ENCODE results near the gene TTC13.

TTC13 gene

DNA sequence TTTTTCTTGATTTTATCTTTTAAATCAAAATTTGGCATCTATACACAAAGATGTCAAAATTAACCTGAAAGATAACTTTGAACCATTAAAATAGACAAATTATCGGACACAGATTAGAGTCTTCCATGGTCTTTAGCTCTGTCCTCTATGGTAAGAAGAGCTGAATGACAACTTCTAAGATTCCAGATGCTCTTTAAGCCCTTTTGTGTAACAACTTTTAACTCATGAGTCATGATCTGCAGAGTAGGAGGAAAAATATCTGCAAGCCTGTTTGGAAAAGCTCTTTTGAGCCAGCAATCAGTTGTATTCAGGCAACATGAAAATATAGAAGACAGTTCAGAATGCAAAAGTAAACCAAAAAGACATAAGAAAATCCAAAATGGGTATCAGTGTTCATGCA is 37.8 kb downstream of the TTC13 start:
- no peak for DNase-seq

DNA sequence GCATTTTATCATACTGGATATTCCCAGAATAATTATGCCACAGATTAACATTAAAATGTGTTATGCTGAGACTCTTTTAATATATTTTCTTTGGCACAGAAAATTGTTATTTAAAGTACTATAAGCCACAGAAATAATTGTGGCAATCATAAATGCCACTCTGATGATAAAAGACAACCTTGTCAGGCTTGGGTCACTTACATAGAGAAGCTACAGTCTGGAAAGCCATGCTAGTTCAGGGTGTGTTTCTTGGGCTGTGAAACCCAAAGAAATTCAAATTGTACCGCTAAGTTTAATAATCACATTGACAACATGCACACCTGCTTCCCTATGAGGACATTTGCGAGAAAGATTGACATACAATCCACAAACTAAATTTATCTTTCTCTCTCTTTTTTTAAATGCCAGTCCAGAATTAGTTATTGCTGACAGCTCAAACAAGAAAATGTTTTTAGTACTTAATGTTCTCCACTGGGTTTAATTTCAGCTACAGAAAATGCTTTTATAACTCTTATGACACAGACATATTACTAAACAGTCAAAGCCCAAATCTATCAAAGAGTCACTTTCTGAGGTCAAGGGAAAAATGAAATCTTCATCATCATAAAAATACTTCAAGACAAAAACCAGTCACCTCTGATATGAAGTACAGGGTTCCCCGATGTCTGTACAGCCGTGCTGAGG is 38.7 kb downstream of the TTC13 start:
- no peak for DNase-seq

- DNase-seq, result no peak
Measured at GRCh38 chr1:230938924-230939368, 39.7 kb downstream of the TTC13 start.

DNA sequence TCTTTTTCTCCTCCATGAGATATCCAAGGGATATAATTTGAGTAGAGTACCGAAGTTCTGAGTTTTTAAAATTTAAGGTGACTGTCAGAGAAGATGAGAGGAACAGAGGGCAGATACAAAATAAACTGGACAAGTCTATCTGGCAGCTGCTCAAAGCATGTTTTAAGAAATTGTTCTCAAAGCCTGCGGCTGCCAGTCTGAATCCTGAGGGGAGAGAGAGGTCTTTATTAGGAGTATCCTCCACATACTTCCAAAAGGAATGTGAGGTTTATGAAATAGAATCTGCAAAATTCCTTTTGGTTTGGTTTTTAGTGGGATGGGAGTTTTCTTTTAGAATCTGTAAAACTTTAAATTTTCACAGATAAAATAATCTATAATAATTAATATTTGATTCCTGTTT is 41.3 kb downstream of the TTC13 start:
- no peak for DNase-seq

DNA sequence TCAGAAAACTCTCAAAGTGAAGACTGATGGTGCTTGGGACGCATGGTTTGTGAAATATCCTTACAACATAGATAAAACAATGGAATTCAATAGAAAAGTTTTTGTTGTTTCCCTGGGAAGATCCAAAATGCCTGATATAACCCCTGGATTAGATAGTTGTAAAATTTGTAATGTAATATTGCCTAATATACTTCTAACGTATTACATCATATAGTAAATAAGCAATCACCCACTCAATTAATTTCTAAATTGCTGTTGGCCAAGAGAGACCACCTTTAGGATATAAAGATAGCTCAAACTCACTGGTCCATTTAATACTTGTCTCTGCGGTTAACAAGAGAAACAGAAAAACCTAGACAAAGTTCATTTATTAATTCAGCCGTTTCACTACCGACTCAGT is 42.2 kb downstream of the TTC13 start:
- no peak for DNase-seq

DNA sequence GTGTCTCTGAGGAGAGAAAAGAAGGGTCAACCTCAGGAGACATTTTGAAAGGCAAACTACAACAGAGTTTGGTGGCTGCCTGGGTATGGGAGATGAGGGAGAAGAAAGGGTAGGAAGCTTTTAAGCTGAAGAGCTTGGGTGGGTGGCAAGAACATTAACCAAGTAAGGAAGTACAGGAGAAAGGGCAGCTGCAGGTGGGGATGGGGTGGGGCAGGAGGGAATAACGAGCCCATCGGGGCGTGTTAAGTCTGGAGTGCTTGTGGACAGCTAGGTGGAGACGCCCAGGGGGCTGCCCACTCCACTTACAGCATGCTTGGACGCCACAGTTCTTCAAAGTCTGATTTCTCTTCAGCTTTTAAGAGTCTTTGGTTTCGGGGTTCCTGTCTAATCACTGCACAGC is 42.8 kb downstream of the TTC13 start:
- no peak for DNase-seq

DNA sequence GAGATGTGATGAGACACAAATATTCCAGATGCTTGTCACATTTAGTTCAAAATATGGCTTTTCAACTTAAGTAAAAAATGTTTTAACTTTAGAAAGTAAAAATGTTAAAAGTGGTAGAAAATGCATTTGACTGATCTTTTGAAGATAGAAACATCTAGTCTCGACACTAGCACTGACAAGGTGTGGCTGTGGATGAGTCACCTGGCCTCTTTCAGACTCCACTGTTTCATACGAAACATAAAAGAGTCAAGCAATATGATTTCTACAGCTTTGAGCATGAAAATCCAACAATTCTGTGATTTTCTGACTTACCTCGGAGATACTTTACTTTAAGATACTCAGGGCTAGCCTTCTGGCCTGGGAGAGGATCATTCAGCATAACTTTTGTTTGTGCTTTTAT is 47.7 kb downstream of the TTC13 start:
- no peak for DNase-seq

- DNase-seq, result no peak
Measured at GRCh38 chr1:230926182-230926581, 52.5 kb downstream of the TTC13 start.

- no peak for DNase-seq
Measured at GRCh38 chr1:230925608-230926007, 53.1 kb downstream of the TTC13 start.

- no peak for DNase-seq
Measured at GRCh38 chr1:230923176-230923575, 55.5 kb downstream of the TTC13 start.

DNA sequence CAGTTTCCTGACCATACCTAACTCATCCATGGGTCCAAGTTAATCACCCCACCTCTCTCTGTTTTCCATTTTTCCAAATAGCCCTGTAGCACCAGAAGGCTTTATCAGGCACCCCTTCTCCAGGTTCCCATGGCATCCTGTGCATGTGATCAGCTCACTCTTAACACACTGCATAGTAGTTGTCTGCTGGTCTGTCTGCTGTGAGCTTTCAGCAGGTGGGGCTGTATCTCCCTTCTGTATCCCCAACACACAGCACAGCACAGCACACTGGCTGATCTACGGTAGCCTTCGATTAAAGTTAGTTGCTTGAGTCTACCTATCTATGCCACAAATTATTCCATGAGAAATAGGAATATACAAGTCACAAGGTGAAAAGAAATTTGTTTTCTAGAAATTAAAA is 56.0 kb downstream of the TTC13 start:
- DNase-seq, result no peak

- no peak for DNase-seq
Measured at GRCh38 chr1:230919207-230919606, 59.5 kb downstream of the TTC13 start.

- DNase-seq, result peak; percentile 72
Measured at GRCh38 chr1:230917284-230918135, 61.2 kb downstream of the TTC13 start.

DNA sequence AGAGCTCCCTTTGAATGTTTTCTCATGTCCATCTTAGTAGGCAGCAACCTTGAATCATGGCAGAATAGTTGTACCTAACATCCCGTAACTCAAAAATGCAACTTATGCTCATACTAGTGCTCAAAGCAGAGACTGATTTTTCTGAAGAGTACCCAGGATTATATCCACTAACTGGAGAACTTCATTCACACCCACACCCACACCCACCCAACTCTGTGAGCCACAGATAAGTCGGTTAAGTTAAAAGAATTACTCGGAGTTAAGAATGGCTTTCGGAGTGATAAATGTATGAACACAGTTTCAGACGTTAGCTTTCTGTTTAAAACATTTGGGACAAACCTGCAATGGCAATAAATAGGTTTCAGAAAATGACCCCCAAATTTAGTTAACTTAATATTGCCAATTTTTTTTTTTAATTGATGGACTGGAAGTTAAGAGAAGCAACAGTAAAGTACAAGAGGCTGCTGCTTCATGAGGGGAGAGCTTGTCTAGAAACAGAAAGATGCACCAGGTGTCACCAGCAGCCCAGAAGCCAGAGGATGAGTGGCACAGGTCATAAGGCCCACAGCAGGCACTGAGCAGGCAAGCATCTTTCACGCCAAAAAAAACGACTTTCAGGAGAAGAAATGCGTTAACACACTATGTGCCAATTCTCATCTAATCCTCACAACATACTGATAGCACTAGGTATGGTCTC is 61.9 kb downstream of the TTC13 start:
- DNase-seq, result no peak

- DNase-seq, result no peak
Measured at GRCh38 chr1:230915078-230915477, 63.6 kb downstream of the TTC13 start.

- no peak for DNase-seq
Measured at GRCh38 chr1:230913496-230913895, 65.2 kb downstream of the TTC13 start.

DNA sequence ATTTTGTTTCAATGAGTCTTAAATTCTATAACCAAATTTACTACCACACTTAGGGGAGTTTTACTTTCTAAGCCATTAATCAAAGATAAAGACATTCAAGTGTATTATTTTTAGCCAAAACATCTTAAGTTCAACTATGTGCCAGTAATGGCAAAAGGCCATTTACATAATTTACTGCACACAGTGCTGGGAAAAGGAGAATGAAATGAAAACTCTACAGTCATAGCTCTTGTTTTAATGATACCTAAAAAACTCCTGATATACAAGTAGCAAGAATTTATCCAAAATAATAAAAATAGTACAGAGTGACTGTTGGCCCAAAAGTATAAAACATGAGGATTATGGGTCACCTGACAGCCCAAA is 67.9 kb downstream of the TTC13 start:
- DNase-seq, result no peak

- DNase-seq, result no peak
Measured at GRCh38 chr1:230909974-230910754, 68.5 kb downstream of the TTC13 start.

GRCh38 chr1:230907472-230908205 is 71.0 kb downstream of the TTC13 start:
- no peak for DNase-seq

DNA sequence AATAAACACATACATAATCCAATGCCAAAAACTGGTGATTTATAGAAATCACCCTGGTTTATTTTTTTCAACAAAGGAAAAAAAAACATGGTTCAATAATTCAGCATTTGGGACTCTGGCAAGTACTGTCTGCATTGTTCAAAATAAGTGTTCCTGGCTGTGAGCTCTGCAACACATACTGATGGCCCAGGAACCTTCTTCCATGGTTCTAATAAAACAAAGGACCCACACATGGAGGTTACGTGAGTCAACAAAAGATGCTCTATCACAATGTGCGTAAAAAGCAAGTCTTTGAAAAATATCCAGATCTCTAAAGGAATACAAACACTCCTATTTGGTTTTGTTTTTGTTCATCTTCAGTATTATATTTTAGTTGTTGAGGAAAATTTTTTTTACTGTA is 72.4 kb downstream of the TTC13 start:
- no peak for DNase-seq

DNA sequence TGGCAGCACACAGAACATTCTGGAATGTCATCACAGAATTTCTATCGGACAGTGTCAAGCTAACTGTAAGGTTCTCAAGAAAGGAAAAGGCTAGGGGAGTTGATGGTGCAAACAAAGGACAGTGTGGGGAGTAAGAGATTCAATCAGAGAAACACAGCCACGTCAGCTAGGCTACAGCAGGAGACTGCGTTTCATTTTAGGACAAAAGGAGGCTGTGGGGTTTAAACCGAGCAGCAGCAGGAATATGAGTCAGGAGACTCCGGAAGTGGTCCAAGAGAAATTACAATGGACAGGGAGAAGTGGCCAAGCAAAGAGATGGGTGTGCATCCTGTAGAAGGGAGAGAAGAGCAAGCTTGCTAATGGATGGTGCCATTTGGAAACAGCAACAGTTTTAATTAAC is 72.9 kb downstream of the TTC13 start:
- no peak for DNase-seq

GRCh38 chr1:230902349-230902923 is 76.2 kb downstream of the TTC13 start:
- DNase-seq, result no peak
